ENCODE results near the gene CHRNA4.

DNA sequence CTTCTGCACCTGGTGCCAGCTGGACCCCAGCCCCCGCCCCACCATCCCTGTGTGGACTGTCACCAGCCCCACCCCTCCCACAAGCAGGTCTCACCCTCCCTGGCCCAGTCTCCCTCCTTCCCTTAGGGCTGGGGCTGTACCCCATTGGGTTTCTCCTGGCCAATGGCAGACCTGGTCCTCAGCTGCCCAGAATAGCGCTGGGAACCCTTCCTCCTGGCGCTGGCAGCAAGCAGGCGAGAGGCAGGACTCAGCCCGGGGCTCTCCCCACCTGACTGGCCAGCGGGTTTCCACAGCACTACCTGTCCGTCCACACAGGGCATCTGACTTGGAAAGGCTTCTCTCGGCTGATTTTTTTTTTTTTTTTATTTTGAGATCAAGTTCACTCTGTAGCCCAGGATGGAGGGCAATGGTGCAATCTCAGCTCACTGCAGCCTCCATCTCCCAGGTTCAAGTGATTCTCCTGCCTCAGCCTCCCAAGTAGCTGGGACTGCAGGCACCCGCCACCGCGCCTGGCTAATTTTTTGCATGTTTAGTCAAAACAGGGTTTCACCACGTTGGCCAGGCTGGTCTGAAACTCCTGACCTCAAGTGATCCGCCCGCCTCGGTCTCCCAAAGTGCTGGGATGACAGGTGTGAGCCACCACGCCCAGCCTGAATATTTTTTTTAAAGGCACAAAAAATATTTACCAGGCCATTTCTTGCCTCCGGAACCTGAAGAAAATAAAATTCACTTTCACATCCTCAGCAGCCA is 21.6 kb upstream of the CHRNA4 start:
- TF ChIP-seq POLR2A (IDR thresholded peaks at IDR 0.05; ENCODE audit: extremely low read depth, insufficient read length) (no peak), MYC (IDR thresholded peaks at IDR 0.05; ENCODE audit: low read depth, low read length) (no peak)
- TF ChIP-seq, protein P1, sequence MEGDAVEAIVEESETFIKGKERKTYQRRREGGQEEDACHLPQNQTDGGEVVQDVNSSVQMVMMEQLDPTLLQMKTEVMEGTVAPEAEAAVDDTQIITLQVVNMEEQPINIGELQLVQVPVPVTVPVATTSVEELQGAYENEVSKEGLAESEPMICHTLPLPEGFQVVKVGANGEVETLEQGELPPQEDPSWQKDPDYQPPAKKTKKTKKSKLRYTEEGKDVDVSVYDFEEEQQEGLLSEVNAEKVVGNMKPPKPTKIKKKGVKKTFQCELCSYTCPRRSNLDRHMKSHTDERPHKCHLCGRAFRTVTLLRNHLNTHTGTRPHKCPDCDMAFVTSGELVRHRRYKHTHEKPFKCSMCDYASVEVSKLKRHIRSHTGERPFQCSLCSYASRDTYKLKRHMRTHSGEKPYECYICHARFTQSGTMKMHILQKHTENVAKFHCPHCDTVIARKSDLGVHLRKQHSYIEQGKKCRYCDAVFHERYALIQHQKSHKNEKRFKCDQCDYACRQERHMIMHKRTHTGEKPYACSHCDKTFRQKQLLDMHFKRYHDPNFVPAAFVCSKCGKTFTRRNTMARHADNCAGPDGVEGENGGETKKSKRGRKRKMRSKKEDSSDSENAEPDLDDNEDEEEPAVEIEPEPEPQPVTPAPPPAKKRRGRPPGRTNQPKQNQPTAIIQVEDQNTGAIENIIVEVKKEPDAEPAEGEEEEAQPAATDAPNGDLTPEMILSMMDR (IDR thresholded peaks at IDR 0.05; ENCODE audit: low read depth, low read length) = no peak
